ENCODE data around the gene RNF10. TPM values are rescaled to one million over a fixed set of nuclear protein-coding genes. Genes with fewer than 3 reads are reported as not detected.
A peak's percentile ranks its signal among the peaks of the same experiment; 100 is the strongest.
"Not testable (repeated sequence)": the region's sequence is repeated elsewhere in the genome, so short reads cannot be mapped to it uniquely, and the experiment has no call there.

RNF10 gene
- total RNA-seq, 1 experiment from 2014 or later: 74.5 TPM

GRCh38 chr12:120580787-120581723, 46.9 kb downstream of the RNF10 start, which contains the start of gene POP5:
Gene POP5, minus strand, starts transcription at chr12:120581402. Its CDS starts 40 bp downstream, at chr12:120581362.
- DNase-seq (ENCODE audit: low read depth): peak; percentile 98

- DNase-seq (ENCODE audit: low read depth): no peak
These were observed 47.8 kb downstream of the RNF10 start for GRCh38 chr12:120581998-120582397.

DNA sequence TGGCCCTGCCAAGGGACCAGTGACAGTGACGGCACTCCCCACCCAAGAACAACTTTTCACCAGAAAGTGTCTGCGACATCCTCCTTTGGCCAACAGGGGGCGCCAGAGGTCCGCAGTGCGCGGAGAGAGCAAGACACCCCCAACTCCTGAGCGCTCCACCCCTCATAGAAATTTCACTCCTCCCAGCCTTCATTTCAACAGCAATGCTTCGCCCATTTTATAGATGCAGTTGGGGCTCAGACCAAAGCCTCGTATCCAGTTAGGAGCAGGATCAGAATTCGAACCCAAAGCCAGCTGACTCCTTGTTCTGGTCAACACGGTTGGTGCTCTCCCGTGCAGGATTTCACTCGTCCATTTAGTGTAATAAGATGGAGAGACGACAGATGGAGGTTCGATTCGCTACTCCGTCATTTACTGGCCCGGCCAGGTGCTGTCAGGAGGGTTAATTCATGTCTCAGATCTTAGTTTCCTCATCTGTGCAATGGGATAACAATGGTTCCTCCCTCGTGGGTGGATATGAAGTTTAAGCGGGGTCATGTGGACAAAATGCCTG, 49.4 kb downstream of the RNF10 start:
- peak; percentile 78 for DNase-seq (ENCODE audit: low read depth)

GRCh38 chr12:120584343-120585149, 50.4 kb downstream of the RNF10 start:
- DNase-seq (ENCODE audit: low read depth): peak; percentile 58

GRCh38 chr12:120586206-120586605, 52.0 kb downstream of the RNF10 start:
- DNase-seq (ENCODE audit: low read depth): no peak

GRCh38 chr12:120586860-120587259, 52.7 kb downstream of the RNF10 start:
- no peak for DNase-seq (ENCODE audit: low read depth)

- DNase-seq (ENCODE audit: low read depth): no peak
These were observed 54.2 kb downstream of the RNF10 start for GRCh38 chr12:120588371-120588770.

DNA sequence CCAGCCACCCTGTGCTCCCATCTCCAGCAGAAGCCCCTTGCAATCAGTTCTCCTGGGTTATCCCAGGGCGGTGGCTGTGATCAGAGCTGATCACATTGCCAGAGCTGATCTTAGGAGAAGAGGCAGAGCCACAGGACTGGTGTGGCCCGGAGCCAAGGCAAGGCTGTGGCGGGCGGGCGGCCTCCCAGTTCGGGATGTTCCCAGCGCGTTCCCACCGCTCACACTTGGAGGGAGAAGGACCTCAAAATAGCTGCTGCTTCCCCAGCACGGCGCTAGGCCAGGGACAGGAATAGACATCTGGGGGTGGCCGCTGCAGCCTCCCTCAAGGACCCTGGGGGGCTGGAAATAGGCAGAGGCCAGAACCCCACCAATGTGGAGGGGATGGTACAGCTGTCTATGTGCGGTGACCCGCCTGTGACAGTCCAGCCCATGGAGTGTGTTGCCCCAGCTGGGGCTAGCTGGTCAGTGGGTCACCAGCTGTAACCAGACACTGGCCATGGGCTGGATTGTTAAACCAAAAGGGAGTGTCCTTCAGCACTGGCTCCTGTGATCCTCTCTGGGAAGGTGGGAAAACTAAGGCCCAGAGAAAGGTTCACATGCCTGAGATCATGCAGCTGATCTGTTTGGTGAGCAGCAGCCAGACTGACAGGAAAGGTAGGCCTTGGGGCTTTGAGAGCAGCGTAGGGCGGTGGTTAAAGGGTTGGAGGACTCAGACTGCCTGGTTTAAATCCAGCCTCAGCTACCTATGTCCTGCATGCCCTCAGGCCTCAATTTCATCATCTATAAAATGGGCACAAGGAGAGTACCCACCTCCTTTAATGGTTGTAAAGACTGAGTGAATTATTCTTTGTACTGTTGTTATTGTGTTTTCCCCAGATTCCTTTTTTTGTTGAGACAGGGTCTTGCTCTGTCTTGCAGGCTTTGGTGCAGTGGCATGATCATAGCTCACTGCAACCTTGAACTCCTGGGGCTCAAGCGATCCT, 55.1 kb downstream of the RNF10 start:
- DNase-seq (ENCODE audit: low read depth): no peak

DNA sequence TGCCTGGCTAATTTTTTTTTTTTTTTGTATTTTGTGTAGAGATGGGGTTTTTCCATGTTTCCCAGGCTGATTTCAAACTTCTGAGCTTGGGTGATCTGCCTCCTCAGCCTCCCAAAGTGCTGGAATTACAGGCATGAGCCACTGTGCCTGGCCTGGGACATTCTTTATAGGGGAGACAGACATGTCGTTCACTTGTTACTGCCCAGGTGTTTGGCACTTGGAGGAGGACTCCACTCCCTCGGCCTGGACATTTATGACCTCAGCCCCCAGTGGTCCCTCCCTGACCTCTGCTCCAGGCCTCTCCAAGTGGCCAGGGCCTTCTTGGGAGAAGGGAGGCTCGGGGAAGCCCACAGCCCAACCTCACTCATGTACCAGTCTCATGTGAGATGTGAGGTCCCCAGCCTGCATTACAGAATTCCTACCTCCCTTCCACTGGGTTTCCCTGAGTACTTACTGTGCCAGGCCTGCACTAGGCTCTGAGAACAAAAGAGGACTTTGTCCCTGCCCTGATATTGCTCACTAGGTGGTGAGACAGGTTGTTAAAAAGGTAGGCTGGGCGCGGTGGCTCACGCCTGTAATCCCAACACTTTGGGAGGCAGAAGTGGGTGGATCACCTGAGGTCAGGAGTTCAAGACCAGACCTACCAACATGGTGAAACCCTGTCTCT, 56.7 kb downstream of the RNF10 start:
- DNase-seq (ENCODE audit: low read depth): no peak

DNA sequence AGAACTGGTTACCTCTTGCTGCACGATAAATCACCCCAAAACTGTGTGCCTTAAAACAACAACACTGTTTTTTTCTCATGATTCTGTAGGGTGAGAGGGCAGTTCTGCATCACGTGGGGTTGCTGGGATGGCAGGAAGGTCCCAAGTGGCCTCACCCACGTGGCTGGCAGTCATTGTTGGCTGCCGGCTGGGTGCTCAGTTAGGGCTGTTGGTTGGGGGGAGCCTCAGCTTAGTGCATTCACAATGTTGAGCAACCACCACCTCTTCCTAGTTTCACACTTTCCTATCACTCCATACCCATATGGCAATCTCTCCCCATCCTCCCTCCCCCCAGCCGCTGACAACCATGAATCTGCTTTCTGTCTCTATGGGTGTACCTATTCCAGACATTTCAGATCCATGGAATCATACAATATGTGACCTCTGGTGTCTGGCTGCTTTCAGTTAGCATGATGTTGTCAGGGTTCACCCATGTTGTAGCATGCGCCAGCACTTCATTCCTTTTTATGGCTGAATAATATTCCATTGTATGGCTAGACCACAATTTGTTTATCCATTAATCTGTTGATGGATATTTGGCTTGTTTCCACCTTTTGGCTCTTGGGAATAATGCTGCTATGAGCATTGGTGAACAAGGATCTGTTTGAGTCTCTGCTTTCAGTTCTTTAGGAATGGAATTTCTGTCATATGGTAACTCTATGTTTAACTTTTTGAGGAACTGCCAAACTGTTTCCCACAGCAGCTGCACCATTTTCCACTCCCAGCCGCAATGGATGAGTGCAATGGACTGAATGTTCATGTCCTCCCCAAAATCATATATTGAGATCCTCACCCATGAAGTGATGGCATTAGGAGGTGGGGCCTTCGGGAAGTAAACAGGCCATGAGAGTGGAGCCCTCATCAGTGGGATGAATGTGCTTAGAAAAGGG, 58.2 kb downstream of the RNF10 start:
- DNase-seq (ENCODE audit: low read depth): no peak

- DNase-seq (ENCODE audit: low read depth): no peak
These were observed 62.7 kb downstream of the RNF10 start for GRCh38 chr12:120596901-120597300.

DNA sequence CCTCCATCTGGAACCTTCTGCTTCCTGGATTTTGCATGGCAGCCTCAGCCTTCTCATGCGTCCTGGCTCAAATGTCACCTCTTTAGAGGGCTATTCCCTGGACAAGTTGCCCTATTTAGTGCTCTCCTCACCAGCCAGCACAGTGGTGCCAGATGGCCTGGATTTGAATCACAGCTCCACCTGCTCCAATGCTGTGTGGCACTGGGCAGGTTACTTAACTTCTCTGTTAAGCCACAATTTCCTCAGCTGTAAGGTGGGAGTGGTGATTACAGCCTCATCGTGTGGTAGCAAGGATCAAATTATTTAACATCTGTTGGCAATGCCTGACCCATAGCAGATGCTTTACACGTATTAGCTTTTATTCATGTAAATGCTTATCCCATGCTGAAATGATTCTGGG, 63.7 kb downstream of the RNF10 start:
- no peak for DNase-seq (ENCODE audit: low read depth)

- peak; percentile 69 for DNase-seq (ENCODE audit: low read depth)
These were observed 64.7 kb downstream of the RNF10 start for GRCh38 chr12:120598674-120599463.

DNA sequence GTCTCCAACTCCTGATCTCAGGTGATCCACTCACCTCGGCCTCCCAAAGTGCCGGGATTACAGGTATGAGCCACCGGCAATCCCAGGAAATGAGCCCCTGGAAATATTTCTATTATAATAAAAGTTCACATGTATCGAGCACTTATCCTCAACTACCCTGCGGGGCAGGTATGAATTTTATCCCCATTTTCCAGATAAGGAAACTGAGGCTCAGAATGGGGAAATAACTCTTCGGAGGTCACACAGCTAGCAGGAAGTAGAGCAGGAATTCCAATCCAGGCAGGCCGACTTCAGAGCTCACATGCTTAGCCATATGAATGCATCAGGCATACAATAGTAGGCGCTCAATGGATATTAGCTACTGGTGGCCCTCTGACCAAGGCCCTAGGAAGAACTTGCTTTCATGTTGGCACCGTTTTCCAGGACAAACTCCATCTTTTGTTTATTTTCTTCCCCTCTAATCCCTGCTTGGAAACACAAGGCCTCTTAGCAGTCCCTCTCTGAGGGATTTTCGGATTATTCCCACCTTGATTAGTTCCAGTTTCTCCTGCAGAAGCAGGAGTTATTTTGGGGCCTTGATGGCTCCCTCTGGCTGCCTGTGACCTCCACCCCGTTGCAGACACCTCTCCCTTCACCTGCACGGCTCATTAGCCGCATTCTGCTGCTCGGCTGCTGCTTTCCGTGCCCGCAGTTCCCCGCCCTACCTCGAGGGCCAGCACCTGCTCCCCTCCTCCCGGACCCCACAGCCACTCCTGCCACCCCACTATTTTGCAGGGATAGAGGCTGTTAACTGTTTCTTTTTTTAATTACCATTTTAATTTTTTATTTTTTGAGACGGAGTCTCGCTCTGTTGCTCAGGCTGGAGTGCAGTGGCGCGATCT, 65.8 kb downstream of the RNF10 start:
- DNase-seq (ENCODE audit: low read depth): no peak

DNA sequence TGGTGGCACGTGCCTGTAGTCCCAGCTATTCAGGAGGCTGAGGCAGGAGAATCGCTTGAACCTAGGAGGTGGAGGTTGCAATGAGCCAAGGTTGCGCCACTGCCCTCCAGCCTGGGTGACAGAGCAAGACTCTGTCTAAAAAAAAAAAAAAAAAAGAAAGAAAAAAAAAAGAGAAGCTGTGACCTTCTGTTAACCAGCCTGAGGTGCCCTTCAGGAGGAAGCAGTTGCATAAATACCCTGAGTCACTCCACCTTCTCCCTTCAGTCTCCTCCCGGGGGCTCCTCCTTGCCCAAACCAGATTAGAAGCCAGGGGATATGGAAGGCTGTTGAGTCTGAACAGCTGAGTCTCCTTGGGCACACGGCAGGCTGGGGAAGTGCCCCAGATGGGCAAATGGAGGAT, 68.3 kb downstream of the RNF10 start:
- DNase-seq (ENCODE audit: low read depth): peak; percentile 32

- no peak for DNase-seq (ENCODE audit: low read depth)
These were observed 76.4 kb downstream of the RNF10 start for GRCh38 chr12:120610560-120610959.

DNA sequence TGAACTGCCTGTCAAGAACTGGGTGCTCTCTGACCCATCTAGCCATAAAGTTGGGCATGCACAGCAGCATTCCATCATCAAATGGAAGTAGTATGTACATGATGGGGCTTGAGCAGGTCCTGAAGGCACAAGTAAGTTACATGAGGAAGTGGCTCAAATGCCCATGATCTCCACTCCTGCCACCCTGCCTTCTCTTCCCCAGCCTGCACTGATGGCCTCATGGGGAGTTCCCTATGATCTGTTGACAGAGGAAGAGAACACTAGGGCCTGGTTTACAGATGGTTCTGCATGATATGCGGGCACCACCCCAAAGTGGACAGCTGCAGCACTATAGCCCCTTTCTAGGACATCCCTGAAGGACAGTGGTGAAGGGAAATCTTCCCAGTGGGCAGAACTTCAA, 77.4 kb downstream of the RNF10 start:
- not testable (repeated sequence) for DNase-seq (ENCODE audit: low read depth)

- no peak for DNase-seq (ENCODE audit: low read depth)
These were observed 80.7 kb downstream of the RNF10 start for GRCh38 chr12:120614848-120615247.

All from Daoy (cell line).